Neural cell (in vitro differentiated cells): ENCODE data around the gene SARS2.

Source experiments
- EP300 ChIP-seq: fragments of 450-650 bp; conservative IDR thresholded peaks from 2 replicates; pipeline ENCODE4 v1.6.1; 2014; ENCODE audit warnings: antibody characterized with exemption, mild to moderate bottlenecking, moderate library complexity; ENCODE audit not compliant: poor library complexity, severe bottlenecking
- EZH2 ChIP-seq: fragments of 200-600, 300-800 bp; shearing (Covaris generic), sonication (generic); IDR thresholded peaks from 2 replicates; pipeline ENCODE4 v1.6.1; 2014; ENCODE audit warnings: antibody characterized with exemption, low read length, borderline replicate concordance, mild to moderate bottlenecking; ENCODE audit not compliant: insufficient read depth, poor library complexity, severe bottlenecking
- POLR2AphosphoS5 ChIP-seq: IDR thresholded peaks from 2 replicates; pipeline ENCODE4 v1.6.1; 2012
- RAD21 ChIP-seq: fragments of 450-650 bp; conservative IDR thresholded peaks from 2 replicates; pipeline ENCODE4 v1.6.1; 2014; ENCODE audit warnings: antibody characterized with exemption, mild to moderate bottlenecking, moderate library complexity
- SMC3 ChIP-seq: fragments of 450-650 bp; conservative IDR thresholded peaks from 2 replicates; pipeline ENCODE4 v1.6.1; 2014; ENCODE audit warnings: antibody characterized with exemption, mild to moderate bottlenecking, moderate library complexity; ENCODE audit not compliant: poor library complexity
- TAF1 ChIP-seq: IDR thresholded peaks from 2 replicates; pipeline ENCODE4 v1.6.1; 2012; ENCODE audit warnings: low read depth
- TF ChIP-seq, protein P1 (sequence below): fragments of 450-650 bp; IDR thresholded peaks from 2 replicates; pipeline ENCODE4 v1.5.1; 2014; ENCODE audit warnings: antibody characterized with exemption, mild to moderate bottlenecking, moderate library complexity; ENCODE audit not compliant: poor library complexity, severe bottlenecking
- TF ChIP-seq, protein P2 (sequence below): IDR thresholded peaks from 2 replicates; pipeline ENCODE4 v1.6.1; 2012; ENCODE audit warnings: borderline replicate concordance

DNA sequence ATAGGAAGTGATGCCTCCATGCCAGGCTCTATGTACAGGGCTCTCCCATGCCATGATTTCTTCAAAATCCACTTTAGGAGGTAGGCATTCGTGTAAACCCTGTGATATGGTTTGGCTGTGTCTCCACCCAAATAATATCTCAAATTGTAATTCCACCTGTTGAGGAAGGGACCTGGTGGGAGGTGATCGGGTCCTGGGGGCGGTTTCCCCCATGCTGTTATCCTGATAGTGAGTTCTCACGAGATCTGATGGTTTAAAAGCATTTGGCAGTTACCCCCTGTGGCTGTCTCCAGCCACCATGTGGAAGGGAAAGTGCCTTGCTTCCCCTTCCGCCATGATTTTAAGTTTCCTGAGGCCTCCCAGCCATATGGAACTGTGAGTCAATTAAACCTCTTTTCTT, 8.1 kb downstream of the SARS2 start:
- TF ChIP-seq, protein P1, sequence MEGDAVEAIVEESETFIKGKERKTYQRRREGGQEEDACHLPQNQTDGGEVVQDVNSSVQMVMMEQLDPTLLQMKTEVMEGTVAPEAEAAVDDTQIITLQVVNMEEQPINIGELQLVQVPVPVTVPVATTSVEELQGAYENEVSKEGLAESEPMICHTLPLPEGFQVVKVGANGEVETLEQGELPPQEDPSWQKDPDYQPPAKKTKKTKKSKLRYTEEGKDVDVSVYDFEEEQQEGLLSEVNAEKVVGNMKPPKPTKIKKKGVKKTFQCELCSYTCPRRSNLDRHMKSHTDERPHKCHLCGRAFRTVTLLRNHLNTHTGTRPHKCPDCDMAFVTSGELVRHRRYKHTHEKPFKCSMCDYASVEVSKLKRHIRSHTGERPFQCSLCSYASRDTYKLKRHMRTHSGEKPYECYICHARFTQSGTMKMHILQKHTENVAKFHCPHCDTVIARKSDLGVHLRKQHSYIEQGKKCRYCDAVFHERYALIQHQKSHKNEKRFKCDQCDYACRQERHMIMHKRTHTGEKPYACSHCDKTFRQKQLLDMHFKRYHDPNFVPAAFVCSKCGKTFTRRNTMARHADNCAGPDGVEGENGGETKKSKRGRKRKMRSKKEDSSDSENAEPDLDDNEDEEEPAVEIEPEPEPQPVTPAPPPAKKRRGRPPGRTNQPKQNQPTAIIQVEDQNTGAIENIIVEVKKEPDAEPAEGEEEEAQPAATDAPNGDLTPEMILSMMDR, result no peak
- TF ChIP-seq EZH2 (no peak), POLR2AphosphoS5 (no peak), TAF1 (no peak), EP300 (no peak), SMC3 (no peak), RAD21 (no peak)
- TF ChIP-seq, protein P2, sequence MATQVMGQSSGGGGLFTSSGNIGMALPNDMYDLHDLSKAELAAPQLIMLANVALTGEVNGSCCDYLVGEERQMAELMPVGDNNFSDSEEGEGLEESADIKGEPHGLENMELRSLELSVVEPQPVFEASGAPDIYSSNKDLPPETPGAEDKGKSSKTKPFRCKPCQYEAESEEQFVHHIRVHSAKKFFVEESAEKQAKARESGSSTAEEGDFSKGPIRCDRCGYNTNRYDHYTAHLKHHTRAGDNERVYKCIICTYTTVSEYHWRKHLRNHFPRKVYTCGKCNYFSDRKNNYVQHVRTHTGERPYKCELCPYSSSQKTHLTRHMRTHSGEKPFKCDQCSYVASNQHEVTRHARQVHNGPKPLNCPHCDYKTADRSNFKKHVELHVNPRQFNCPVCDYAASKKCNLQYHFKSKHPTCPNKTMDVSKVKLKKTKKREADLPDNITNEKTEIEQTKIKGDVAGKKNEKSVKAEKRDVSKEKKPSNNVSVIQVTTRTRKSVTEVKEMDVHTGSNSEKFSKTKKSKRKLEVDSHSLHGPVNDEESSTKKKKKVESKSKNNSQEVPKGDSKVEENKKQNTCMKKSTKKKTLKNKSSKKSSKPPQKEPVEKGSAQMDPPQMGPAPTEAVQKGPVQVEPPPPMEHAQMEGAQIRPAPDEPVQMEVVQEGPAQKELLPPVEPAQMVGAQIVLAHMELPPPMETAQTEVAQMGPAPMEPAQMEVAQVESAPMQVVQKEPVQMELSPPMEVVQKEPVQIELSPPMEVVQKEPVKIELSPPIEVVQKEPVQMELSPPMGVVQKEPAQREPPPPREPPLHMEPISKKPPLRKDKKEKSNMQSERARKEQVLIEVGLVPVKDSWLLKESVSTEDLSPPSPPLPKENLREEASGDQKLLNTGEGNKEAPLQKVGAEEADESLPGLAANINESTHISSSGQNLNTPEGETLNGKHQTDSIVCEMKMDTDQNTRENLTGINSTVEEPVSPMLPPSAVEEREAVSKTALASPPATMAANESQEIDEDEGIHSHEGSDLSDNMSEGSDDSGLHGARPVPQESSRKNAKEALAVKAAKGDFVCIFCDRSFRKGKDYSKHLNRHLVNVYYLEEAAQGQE, result no peak
